ENCODE data around the gene ADGRB3. TPM values are rescaled to one million over a fixed set of nuclear protein-coding genes. Genes with fewer than 3 reads are reported as not detected.
"Not testable (repeated sequence)": the region's sequence is repeated elsewhere in the genome, so short reads cannot be mapped to it uniquely, and the experiment has no call there.

The ADGRB3 gene
- total and polyA plus RNA-seq, 4 donors: 0.47 to 24.6 (median 1.9) TPM

DNA sequence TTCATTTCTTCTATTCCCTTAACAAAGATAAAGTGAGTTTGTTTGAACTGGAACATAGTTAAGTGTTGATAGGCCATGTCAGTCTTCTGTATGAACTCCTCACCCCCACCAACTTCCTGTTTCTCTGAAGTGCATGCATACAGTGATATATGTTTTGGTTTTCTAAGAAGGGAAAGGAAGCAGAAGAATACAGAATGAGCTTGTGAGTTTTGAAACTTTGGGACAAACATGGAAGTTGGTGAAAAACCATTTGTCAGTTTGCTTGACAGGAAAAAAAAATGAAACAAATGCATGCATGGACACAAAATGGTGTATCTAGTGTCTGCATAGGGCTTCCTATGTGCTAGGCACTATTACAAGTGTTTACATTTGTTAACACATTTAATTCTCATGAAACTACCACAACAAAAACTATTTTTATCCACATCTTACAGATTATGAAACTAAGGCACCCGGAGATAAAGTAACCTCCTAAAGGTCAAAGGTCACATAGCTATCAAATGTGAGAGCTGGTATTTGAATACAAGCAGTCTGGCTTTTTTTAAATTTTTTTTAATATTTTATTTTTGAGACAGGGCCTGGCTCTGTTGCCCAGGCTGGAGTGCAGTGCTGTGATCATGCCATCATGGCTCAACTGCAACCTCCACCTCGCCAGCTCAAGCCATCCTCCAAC is 105.9 kb downstream of the ADGRB3 start:
- H3K4me3 ChIP-seq: no peak overlapping the region
- ATAC-seq (ENCODE audit: insufficient read depth, low FRiP score) (no peak), DNase-seq (peak in 1 of 3 donors; percentile 54)
- no peaks in the 10 kb centered on the region for H3K36me3 ChIP-seq (ENCODE audit: control insufficient read depth in 4 of 4, insufficient read depth in 4 of 4, low read length in 4 of 4)
- 52 to 64% methylated on average over 2 of the region's 2 CpGs for WGBS, 2 donors
- TF ChIP-seq, protein P1, sequence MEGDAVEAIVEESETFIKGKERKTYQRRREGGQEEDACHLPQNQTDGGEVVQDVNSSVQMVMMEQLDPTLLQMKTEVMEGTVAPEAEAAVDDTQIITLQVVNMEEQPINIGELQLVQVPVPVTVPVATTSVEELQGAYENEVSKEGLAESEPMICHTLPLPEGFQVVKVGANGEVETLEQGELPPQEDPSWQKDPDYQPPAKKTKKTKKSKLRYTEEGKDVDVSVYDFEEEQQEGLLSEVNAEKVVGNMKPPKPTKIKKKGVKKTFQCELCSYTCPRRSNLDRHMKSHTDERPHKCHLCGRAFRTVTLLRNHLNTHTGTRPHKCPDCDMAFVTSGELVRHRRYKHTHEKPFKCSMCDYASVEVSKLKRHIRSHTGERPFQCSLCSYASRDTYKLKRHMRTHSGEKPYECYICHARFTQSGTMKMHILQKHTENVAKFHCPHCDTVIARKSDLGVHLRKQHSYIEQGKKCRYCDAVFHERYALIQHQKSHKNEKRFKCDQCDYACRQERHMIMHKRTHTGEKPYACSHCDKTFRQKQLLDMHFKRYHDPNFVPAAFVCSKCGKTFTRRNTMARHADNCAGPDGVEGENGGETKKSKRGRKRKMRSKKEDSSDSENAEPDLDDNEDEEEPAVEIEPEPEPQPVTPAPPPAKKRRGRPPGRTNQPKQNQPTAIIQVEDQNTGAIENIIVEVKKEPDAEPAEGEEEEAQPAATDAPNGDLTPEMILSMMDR (IDR thresholded peaks at IDR 0.05; ENCODE audit: control extremely low read depth, extremely low read depth): no peak
- H3K9me3 ChIP-seq (ENCODE audit: control insufficient read depth in 4 of 4, insufficient read depth in 3 of 4, low read length in 3 of 4): no peaks in the 10 kb centered on the region
- peaks cover 0 to 17% (median 0%) of the 10 kb centered on the region in 5 donors for H3K4me1 ChIP-seq (ENCODE audit: control insufficient read depth in 5 of 5, insufficient read depth in 5 of 5, low read length in 5 of 5)
- H3K27me3 ChIP-seq (ENCODE audit: control insufficient read depth in 3 of 3, insufficient read depth in 3 of 3, low read length in 2 of 3): no peaks in the 10 kb centered on the region
- no peak overlapping the region for H3K9ac ChIP-seq (ENCODE audit: insufficient read depth in 1 of 2, low read length in 2 of 2)
- H3K27ac ChIP-seq (ENCODE audit: low read depth in 1 of 2, low read length in 1 of 2): no peak overlapping the region

GRCh38 chr6:68741501-68742386 is 106.7 kb downstream of the ADGRB3 start:
- no peaks in the 10 kb centered on the region for H3K36me3 ChIP-seq (ENCODE audit: control insufficient read depth in 4 of 4, insufficient read depth in 4 of 4, low read length in 4 of 4)
- peaks cover 0 to 17% (median 0%) of the 10 kb centered on the region in 5 donors for H3K4me1 ChIP-seq (ENCODE audit: control insufficient read depth in 5 of 5, insufficient read depth in 5 of 5, low read length in 5 of 5)
- no peaks in the 10 kb centered on the region for H3K27me3 ChIP-seq (ENCODE audit: control insufficient read depth in 3 of 3, insufficient read depth in 3 of 3, low read length in 2 of 3)
- TF ChIP-seq, protein P1 (IDR thresholded peaks at IDR 0.05; ENCODE audit: control extremely low read depth, extremely low read depth): no peak
- no peaks in the 10 kb centered on the region for H3K9me3 ChIP-seq (ENCODE audit: control insufficient read depth in 4 of 4, insufficient read depth in 3 of 4, low read length in 3 of 4)
- ATAC-seq (ENCODE audit: insufficient read depth, low FRiP score): no peak
- H3K4me3 ChIP-seq: no peak overlapping the region
- peak in 2 of 3 donors; percentile 67 to 72 for DNase-seq
- H3K27ac ChIP-seq (ENCODE audit: low read depth in 1 of 2, low read length in 1 of 2): no peak overlapping the region
- no peak overlapping the region for H3K9ac ChIP-seq (ENCODE audit: insufficient read depth in 1 of 2, low read length in 2 of 2)
- WGBS, 2 donors: 87 to 89% methylated on average over 5 of the region's 5 CpGs

- ATAC-seq (ENCODE audit: insufficient read depth, low FRiP score): no peak
These were observed 108.0 kb downstream of the ADGRB3 start for GRCh38 chr6:68743099-68743498.

GRCh38 chr6:68744376-68744775 is 109.3 kb downstream of the ADGRB3 start:
- not testable (repeated sequence) for ATAC-seq (ENCODE audit: insufficient read depth, low FRiP score); DNase-seq; H3K27ac ChIP-seq (ENCODE audit: low read depth in 1 of 2, low read length in 1 of 2); H3K27me3 ChIP-seq (ENCODE audit: control insufficient read depth in 3 of 3, insufficient read depth in 3 of 3, low read length in 2 of 3); H3K36me3 ChIP-seq (ENCODE audit: control insufficient read depth in 4 of 4, insufficient read depth in 4 of 4, low read length in 4 of 4); H3K9ac ChIP-seq (ENCODE audit: insufficient read depth in 1 of 2, low read length in 2 of 2); H3K9me3 ChIP-seq (ENCODE audit: control insufficient read depth in 4 of 4, insufficient read depth in 3 of 4, low read length in 3 of 4); H3K4me3 ChIP-seq
- H3K4me1 ChIP-seq (ENCODE audit: control insufficient read depth in 5 of 5, insufficient read depth in 5 of 5, low read length in 5 of 5): peaks cover 0 to 17% (median 0%) of the 10 kb centered on the region in 5 donors
- 81 to 93% methylated on average over 1 of the region's 1 CpG for WGBS, 2 donors

More at GRCh38 chr6:68743099-68743498, 108.0 kb downstream of the ADGRB3 start:
- Histone ChIP-seq H3K4me3 (no peak overlapping the region), H3K27ac (ENCODE audit: low read depth in 1 of 2, low read length in 1 of 2) (no peak overlapping the region), H3K27me3 (ENCODE audit: control insufficient read depth in 3 of 3, insufficient read depth in 3 of 3, low read length in 2 of 3) (no peaks in the 10 kb centered on the region), H3K4me1 (ENCODE audit: control insufficient read depth in 5 of 5, insufficient read depth in 5 of 5, low read length in 5 of 5) (peaks cover 0 to 17% (median 0%) of the 10 kb centered on the region in 5 donors), H3K9ac (ENCODE audit: insufficient read depth in 1 of 2, low read length in 2 of 2) (no peak overlapping the region), H3K9me3 (ENCODE audit: control insufficient read depth in 4 of 4, insufficient read depth in 3 of 4, low read length in 3 of 4) (no peaks in the 10 kb centered on the region), H3K36me3 (ENCODE audit: control insufficient read depth in 4 of 4, insufficient read depth in 4 of 4, low read length in 4 of 4) (no peaks in the 10 kb centered on the region)
- TF ChIP-seq, protein P1 (IDR thresholded peaks at IDR 0.05; ENCODE audit: control extremely low read depth, extremely low read depth): no peak
- no peak for DNase-seq
- WGBS, 2 donors: 61 to 75% methylated on average over 1 of the region's 1 CpG
